ENCODE data around the gene ENPP3. TPM values are rescaled to one million over a fixed set of nuclear protein-coding genes. Genes with fewer than 3 reads are reported as not detected.

The ENPP3 gene
- total and polyA plus RNA-seq, 2 experiments from 2014 or later, result not detected

- Histone ChIP-seq H3F3A (replicated peaks; ENCODE audit: low read depth) (no peaks in the 10 kb centered on the region), H3K79me2 (replicated peaks; ENCODE audit: insufficient read depth) (no peaks in the 10 kb centered on the region), H3K4me3 (no peak overlapping the region), H2AFZ (no peak overlapping the region), H4K20me1 (replicated peaks; ENCODE audit: insufficient read depth) (no peaks in the 10 kb centered on the region), H3K9me2 (ENCODE audit: insufficient read depth) (no peaks in the 10 kb centered on the region; the same call in 1 of the 2 replicates), H3K36me3 (ENCODE audit: insufficient read depth) (no peaks in the 10 kb centered on the region), H3K4me1 (ENCODE audit: insufficient read depth) (no peaks in the 10 kb centered on the region), H3K27ac (ENCODE audit: low read depth) (no peak overlapping the region), H3K27me3 (ENCODE audit: insufficient read depth) (no peaks in the 10 kb centered on the region), H3K4me2 (no peak overlapping the region)
- no peak overlapping the region for H3K4me3 Mint-ChIP-seq
- peaks cover 3% of the 10 kb centered on the region for H3K27me3 Mint-ChIP-seq (ENCODE audit: insufficient read depth, low read depth, poor library complexity)
- no peaks in the 10 kb centered on the region for H3K9me3 Mint-ChIP-seq
- TF ChIP-seq JUNB (IDR thresholded peaks at IDR 0.05; ENCODE audit: unreplicated experiment), result no peak
- peaks cover 18% of the 10 kb centered on the region for H3K4me1 Mint-ChIP-seq
- DNase-seq (ENCODE audit: low spot score) (peak; percentile 29), ATAC-seq (no peak; the same call in 2 of the 3 replicates)
- H3K27ac Mint-ChIP-seq, result no peak overlapping the region
- H3K36me3 Mint-ChIP-seq (ENCODE audit: low read depth), result no peaks in the 10 kb centered on the region
Observed at GRCh38 chr6:131678442-131678841, 41.3 kb downstream of the ENPP3 start.

GRCh38 chr6:131680868-131681267 lies 43.8 kb downstream of the ENPP3 start:
- Histone ChIP-seq H3K27ac (ENCODE audit: low read depth) (no peak overlapping the region), H3K27me3 (ENCODE audit: insufficient read depth) (no peaks in the 10 kb centered on the region), H2AFZ (no peak overlapping the region), H3K9me2 (ENCODE audit: insufficient read depth) (no peaks in the 10 kb centered on the region; the same call in 1 of the 2 replicates), H3K36me3 (ENCODE audit: insufficient read depth) (no peaks in the 10 kb centered on the region), H3K4me2 (no peak overlapping the region), H3K79me2 (replicated peaks; ENCODE audit: insufficient read depth) (no peaks in the 10 kb centered on the region), H3K4me3 (no peak overlapping the region), H3F3A (replicated peaks; ENCODE audit: low read depth) (no peaks in the 10 kb centered on the region), H4K20me1 (replicated peaks; ENCODE audit: insufficient read depth) (no peaks in the 10 kb centered on the region), H3K4me1 (ENCODE audit: insufficient read depth) (no peaks in the 10 kb centered on the region)
- no peak overlapping the region; the same call in 1 of the 2 replicates for H3K27ac Mint-ChIP-seq
- peaks cover 3% of the 10 kb centered on the region for H3K27me3 Mint-ChIP-seq (ENCODE audit: insufficient read depth, low read depth, poor library complexity)
- no peaks in the 10 kb centered on the region for H3K36me3 Mint-ChIP-seq (ENCODE audit: low read depth)
- no peak for ATAC-seq
- no peaks in the 10 kb centered on the region for H3K9me3 Mint-ChIP-seq
- DNase-seq (ENCODE audit: low spot score), result no peak
- H3K4me1 Mint-ChIP-seq, result peaks cover 18% of the 10 kb centered on the region
- no peak overlapping the region for H3K4me3 Mint-ChIP-seq
- TF ChIP-seq ZNF331 (CRISPR knock-in tag; IDR thresholded peaks at IDR 0.05; ENCODE audit: low read depth) (no peak), NANOG (IDR thresholded peaks at IDR 0.05; ENCODE audit: borderline replicate concordance) (no peak), EZH2 (IDR thresholded peaks at IDR 0.05; ENCODE audit: low read depth, unreplicated experiment) (no peak), JUNB (IDR thresholded peaks at IDR 0.05; ENCODE audit: unreplicated experiment) (no peak), ZNF114 (CRISPR knock-in tag; IDR thresholded peaks at IDR 0.05) (no peak), REST (IDR thresholded peaks at IDR 0.05; ENCODE audit: unreplicated experiment) (no peak), ETS1 (IDR thresholded peaks at IDR 0.05) (no peak), ZNF462 (CRISPR knock-in tag; IDR thresholded peaks at IDR 0.05) (no peak), EZH2phosphoT487 (IDR thresholded peaks at IDR 0.05; ENCODE audit: unreplicated experiment) (no peak), STAT1 (IDR thresholded peaks at IDR 0.05; ENCODE audit: unreplicated experiment) (no peak), POLR2AphosphoS5 (IDR thresholded peaks at IDR 0.05; ENCODE audit: low read depth) (no peak), CREB1 (CRISPR knock-in tag; IDR thresholded peaks at IDR 0.05; ENCODE audit: low read depth) (no peak)
